Ishikawa (cell line): ENCODE measurements around the gene ASZ1.
A peak's percentile ranks its signal among the peaks of the same experiment; 100 is the strongest.

ENCODE experiments used
- CEBPB ChIP-seq: IDR thresholded peaks from 2 replicates; pipeline ENCODE4 v1.6.1; 2012
- CREB1 ChIP-seq: IDR thresholded peaks from 2 replicates; pipeline ENCODE4 v1.6.1; 2012; ENCODE audit warnings: low read depth
- EGR1 ChIP-seq: IDR thresholded peaks from 2 replicates; pipeline ENCODE4 v1.6.1; 2012
- EP300 ChIP-seq: IDR thresholded peaks from 2 replicates; pipeline ENCODE4 v1.6.1; 2012; ENCODE audit warnings: borderline replicate concordance
- FOXM1 ChIP-seq: IDR thresholded peaks from 2 replicates; pipeline ENCODE4 v1.6.1; 2012; ENCODE audit warnings: low read depth, borderline replicate concordance
- MAX ChIP-seq: IDR thresholded peaks from 2 replicates; pipeline ENCODE4 v1.6.1; 2012
- NFIC ChIP-seq: IDR thresholded peaks from 2 replicates; pipeline ENCODE4 v1.6.1; 2012
- RAD21 ChIP-seq: IDR thresholded peaks from 2 replicates; pipeline ENCODE4 v1.6.1; 2012; ENCODE audit warnings: low read depth
- REST ChIP-seq: IDR thresholded peaks from 2 replicates; pipeline ENCODE4 v1.6.1; 2012; ENCODE audit warnings: low read depth, mild to moderate bottlenecking
- TAF1 ChIP-seq: IDR thresholded peaks from 2 replicates; pipeline ENCODE4 v1.6.1; 2012; ENCODE audit warnings: low read depth, mild to moderate bottlenecking
- TCF12 ChIP-seq: IDR thresholded peaks from 2 replicates; pipeline ENCODE4 v1.6.1; 2012; ENCODE audit warnings: low read depth
- TEAD4 ChIP-seq: IDR thresholded peaks from 2 replicates; pipeline ENCODE4 v1.6.1; 2012
- USF1 ChIP-seq: IDR thresholded peaks from 2 replicates; pipeline ENCODE4 v1.6.1; 2012
- YY1 ChIP-seq: IDR thresholded peaks from 2 replicates; pipeline ENCODE4 v1.6.1; 2012; ENCODE audit warnings: low read depth
- ZBTB7A ChIP-seq: IDR thresholded peaks from 2 replicates; pipeline ENCODE4 v1.6.1; 2012; ENCODE audit warnings: low read depth

Gene ASZ1

GRCh38 chr7:117324960-117325359 lies 102.3 kb downstream of the ASZ1 start:
- TF ChIP-seq CEBPB (no peak), EGR1 (no peak), NFIC (no peak), TCF12 (no peak), USF1 (no peak), MAX (no peak), TAF1 (no peak), ZBTB7A (no peak), TEAD4 (no peak), EP300 (no peak), RAD21 (no peak), REST (no peak), CREB1 (no peak), YY1 (no peak), FOXM1 (no peak)

- no peak for TF ChIP-seq TAF1
- TF ChIP-seq RAD21: no peak
- TF ChIP-seq CEBPB: no peak
- peak; percentile 33; the same call in 1 of the 2 replicates for TF ChIP-seq MAX
- TF ChIP-seq YY1: no peak
- no peak for TF ChIP-seq EP300
- TF ChIP-seq EGR1: no peak
- TF ChIP-seq USF1: no peak
- TF ChIP-seq TCF12: no peak
Observed at GRCh38 chr7:117323851-117324711, 103.2 kb downstream of the ASZ1 start.

- TF ChIP-seq TEAD4 (no peak), EGR1 (no peak), TCF12 (no peak), NFIC (no peak), TAF1 (no peak), REST (no peak), EP300 (no peak), USF1 (no peak), CEBPB (no peak), YY1 (no peak)
Observed at GRCh38 chr7:117323305-117323850, 103.9 kb downstream of the ASZ1 start.

- no peak for TF ChIP-seq NFIC
- TF ChIP-seq TAF1: no peak
- no peak for TF ChIP-seq CREB1
- TF ChIP-seq EGR1: no peak
- no peak for TF ChIP-seq FOXM1
- TF ChIP-seq TCF12: no peak
- no peak for TF ChIP-seq ZBTB7A
- no peak for TF ChIP-seq RAD21
- TF ChIP-seq TEAD4: no peak
- TF ChIP-seq CEBPB: no peak
- TF ChIP-seq MAX: no peak
- TF ChIP-seq USF1: no peak
Observed at GRCh38 chr7:117322741-117323304, 104.5 kb downstream of the ASZ1 start, which contains the start of gene WNT2. WNT2 (minus strand) TSS chr7:117323058; CDS start chr7:117322989, 69 bp downstream.
